ENCODE data around the gene OGFOD1. TPM values are rescaled to one million over a fixed set of nuclear protein-coding genes. Genes with fewer than 3 reads are reported as not detected.

The OGFOD1 gene
- polyA plus RNA-seq, 3 donors = 8.2 to 37.9 (median 23.4) TPM

- Histone ChIP-seq H3K4me3 (replicated peaks in 1 of 3; ENCODE audit: low read depth in 2 of 3, low read length in 3 of 3) (no peak overlapping the region), H3K27me3 (ENCODE audit: control insufficient read depth in 2 of 2, insufficient read depth in 2 of 2, low read length in 2 of 2) (no peaks in the 10 kb centered on the region), H2AFZ (ENCODE audit: insufficient read depth, low read depth, low read length, poor library complexity, severe bottlenecking) (no peak overlapping the region), H3K9ac (ENCODE audit: insufficient read depth, low read length, poor library complexity, severe bottlenecking) (no peak overlapping the region), H3K4me2 (replicated peaks; ENCODE audit: extremely low read depth, low read length, poor library complexity, severe bottlenecking) (no peak overlapping the region), H3K36me3 (replicated peaks in 1 of 2; ENCODE audit: control insufficient read depth in 1 of 2, insufficient read depth in 2 of 2, low read length in 2 of 2) (peaks cover 11 to 24% of the 10 kb centered on the region in 2 donors), H3K79me2 (ENCODE audit: insufficient read depth, low read length) (no peaks in the 10 kb centered on the region), H3K9me3 (replicated peaks in 1 of 2; ENCODE audit: control insufficient read depth in 1 of 2, insufficient read depth in 1 of 2, low read length in 2 of 2) (no peaks in the 10 kb centered on the region), H4K20me1 (ENCODE audit: insufficient read depth, low read length) (no peaks in the 10 kb centered on the region), H3K27ac (ENCODE audit: low read depth in 1 of 2, low read length in 2 of 2) (no peak overlapping the region), H3K4me1 (ENCODE audit: control insufficient read depth in 1 of 2, insufficient read depth in 2 of 2, low read length in 2 of 2) (no peaks in the 10 kb centered on the region)
- Mint-ChIP-seq H3K9me3 (no peaks in the 10 kb centered on the region), H3K4me3 (no peak overlapping the region), H3K27me3 (ENCODE audit: low read depth in 3 of 3) (peaks cover 0 to 2% (median 0%) of the 10 kb centered on the region in 3 donors), H3K36me3 (peaks cover 34 to 43% of the 10 kb centered on the region in 2 donors), H3K4me1 (no peaks in the 10 kb centered on the region), H3K27ac (no peak overlapping the region)
- DNase-seq = no peak
- WGBS (ENCODE audit: insufficient coverage) = no CpG with 5 or more reads among the region's 4 CpGs
- TF ChIP-seq, protein P1, sequence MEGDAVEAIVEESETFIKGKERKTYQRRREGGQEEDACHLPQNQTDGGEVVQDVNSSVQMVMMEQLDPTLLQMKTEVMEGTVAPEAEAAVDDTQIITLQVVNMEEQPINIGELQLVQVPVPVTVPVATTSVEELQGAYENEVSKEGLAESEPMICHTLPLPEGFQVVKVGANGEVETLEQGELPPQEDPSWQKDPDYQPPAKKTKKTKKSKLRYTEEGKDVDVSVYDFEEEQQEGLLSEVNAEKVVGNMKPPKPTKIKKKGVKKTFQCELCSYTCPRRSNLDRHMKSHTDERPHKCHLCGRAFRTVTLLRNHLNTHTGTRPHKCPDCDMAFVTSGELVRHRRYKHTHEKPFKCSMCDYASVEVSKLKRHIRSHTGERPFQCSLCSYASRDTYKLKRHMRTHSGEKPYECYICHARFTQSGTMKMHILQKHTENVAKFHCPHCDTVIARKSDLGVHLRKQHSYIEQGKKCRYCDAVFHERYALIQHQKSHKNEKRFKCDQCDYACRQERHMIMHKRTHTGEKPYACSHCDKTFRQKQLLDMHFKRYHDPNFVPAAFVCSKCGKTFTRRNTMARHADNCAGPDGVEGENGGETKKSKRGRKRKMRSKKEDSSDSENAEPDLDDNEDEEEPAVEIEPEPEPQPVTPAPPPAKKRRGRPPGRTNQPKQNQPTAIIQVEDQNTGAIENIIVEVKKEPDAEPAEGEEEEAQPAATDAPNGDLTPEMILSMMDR (IDR thresholded peaks at IDR 0.05) = no peak
- intact Hi-C loops (cut with micrococcal nuclease) = no loop called here
These were observed 40.4 kb downstream of the OGFOD1 start for GRCh38 chr16:56491657-56492261.

GRCh38 chr16:56493126-56493525 lies 41.8 kb downstream of the OGFOD1 start:
- TF ChIP-seq, protein P1 (IDR thresholded peaks at IDR 0.05) = no peak
- Histone ChIP-seq H3K79me2 (ENCODE audit: insufficient read depth, low read length) (no peaks in the 10 kb centered on the region), H3K27ac (ENCODE audit: low read depth in 1 of 2, low read length in 2 of 2) (no peak overlapping the region), H3K4me1 (ENCODE audit: control insufficient read depth in 1 of 2, insufficient read depth in 2 of 2, low read length in 2 of 2) (no peaks in the 10 kb centered on the region), H2AFZ (ENCODE audit: insufficient read depth, low read depth, low read length, poor library complexity, severe bottlenecking) (no peak overlapping the region), H3K36me3 (replicated peaks in 1 of 2; ENCODE audit: control insufficient read depth in 1 of 2, insufficient read depth in 2 of 2, low read length in 2 of 2) (peaks cover 24 to 37% of the 10 kb centered on the region in 2 donors), H4K20me1 (ENCODE audit: insufficient read depth, low read length) (no peaks in the 10 kb centered on the region), H3K27me3 (ENCODE audit: control insufficient read depth in 2 of 2, insufficient read depth in 2 of 2, low read length in 2 of 2) (no peaks in the 10 kb centered on the region), H3K9me3 (replicated peaks in 1 of 2; ENCODE audit: control insufficient read depth in 1 of 2, insufficient read depth in 1 of 2, low read length in 2 of 2) (no peaks in the 10 kb centered on the region), H3K9ac (ENCODE audit: insufficient read depth, low read length, poor library complexity, severe bottlenecking) (no peak overlapping the region), H3K4me2 (replicated peaks; ENCODE audit: extremely low read depth, low read length, poor library complexity, severe bottlenecking) (no peak overlapping the region), H3K4me3 (replicated peaks in 1 of 3; ENCODE audit: low read depth in 2 of 3, low read length in 3 of 3) (no peak overlapping the region)
- intact Hi-C loops (cut with micrococcal nuclease) = no loop called here
- Mint-ChIP-seq H3K27ac (no peak overlapping the region), H3K4me1 (no peaks in the 10 kb centered on the region), H3K4me3 (no peak overlapping the region), H3K9me3 (no peaks in the 10 kb centered on the region), H3K36me3 (peaks cover 45 to 54% of the 10 kb centered on the region in 2 donors), H3K27me3 (ENCODE audit: low read depth in 3 of 3) (peaks cover 0 to 2% (median 0%) of the 10 kb centered on the region in 3 donors)
- WGBS (ENCODE audit: insufficient coverage) = 90% methylated on average over 2 of the region's 2 CpGs
- DNase-seq = no peak

Data from CD14-positive monocyte (primary cell).